HCT116 (cell line): ENCODE data around the gene TPRG1. TPM values are rescaled to one million over a fixed set of nuclear protein-coding genes. Genes with fewer than 3 reads are reported as not detected.

Experiments used
- ATAC-seq: fragments of 200-7000 bp; cut with Tn5 transposase; 2 replicates; pipeline ENCODE4 v1.9.1; 2020; ENCODE audit warnings: mild to moderate bottlenecking, moderate library complexity
- BruUV-seq: library from RNA; stranded (reverse); fragments of 400-500 nt; replicated peaks from 2 replicates; lab custom pipeline; 2021; lab: Mats Ljungman, UMichigan
- CTCF ChIA-PET: fragments of 300-600 bp; sonication (Branson Sonifier 250); formaldehyde crosslinking; loops from one replicate; lab custom pipeline; 2021; ENCODE audit warnings: antibody characterized with exemption; lab: Charles Lee
- POLR2A ChIA-PET: fragments of 300-600, 350-600 bp; sonication (Branson Sonifier 250); formaldehyde crosslinking; loops from one replicate; lab custom pipeline; 2021; ENCODE audit warnings: antibody characterized with exemption; lab: Charles Lee
- RAD21 ChIA-PET, 2 experiments: fragments of 300-600 bp; sonication (Branson Sonifier 250); formaldehyde crosslinking; loops; one replicate each; lab custom pipeline; 2023; ENCODE audit warnings: low total read pairs in 2 of 2; ENCODE audit not compliant: uncharacterized antibody in 2 of 2, unreplicated experiment in 2 of 2, low non-redundant PET in 1 of 2; lab: Charles Lee
- DNase-seq: peaks from one replicate; pipeline ENCODE4 v3.0.0-alpha.2; 2010; ENCODE audit warnings: low read depth, low spot score
- H2AFZ ChIP-seq: fragments of 200-600 bp; shearing (Covaris generic), sonication (generic); 2 replicates; pipeline ENCODE4 v1.6.1; 2017; ENCODE audit warnings: low read depth, mixed run types, mixed read lengths, antibody characterized with exemption, low read length; ENCODE audit not compliant: poor library complexity, severe bottlenecking
- H3K27ac ChIP-seq: 2 replicates; pipeline ENCODE4 v1.5.1; 2012; ENCODE audit warnings: low read depth, low read length
- H3K27me3 ChIP-seq: fragments of 200-600 bp; sonication (generic); 2 replicates; pipeline ENCODE4 v1.6.1; 2016; ENCODE audit warnings: mixed run types, low read length, mixed read lengths; ENCODE audit not compliant: insufficient read depth
- H3K36me3 ChIP-seq, 2 experiments: fragments of 200-500 bp in 1 of 2; fragments of 200-600 bp in 1 of 2; sonication (Bioruptor generic) in 1 of 2; sonication (generic) in 1 of 2; 2 replicates each; pipeline versions ENCODE4 v1.5.1 to v1.6.1; 2014 to 2016; ENCODE audit warnings: low read length in 2 of 2, inconsistent platforms in 1 of 2, mixed read lengths in 1 of 2, mixed run types in 1 of 2; ENCODE audit not compliant: insufficient read depth in 2 of 2, control insufficient read depth in 1 of 2
- H3K4me1 ChIP-seq, 2 experiments: fragments of 200-600 bp in 1 of 2; sonication (generic) in 1 of 2; 2 replicates each; pipeline versions ENCODE4 v1.5.1 to v1.6.1; 2012 to 2017; ENCODE audit warnings: low read length in 2 of 2, inconsistent platforms in 1 of 2, mild to moderate bottlenecking in 1 of 2, mixed read lengths in 1 of 2, mixed run types in 1 of 2, moderate library complexity in 1 of 2; ENCODE audit not compliant: insufficient read depth in 2 of 2, control insufficient read depth in 1 of 2
- H3K4me2 ChIP-seq: fragments of 200-600 bp; sonication (generic); 2 replicates; pipeline ENCODE4 v1.6.1; 2017; ENCODE audit warnings: mixed run types, low read length, mixed read lengths
- H3K4me3 ChIP-seq, 2 experiments: fragments of 200-600 bp in 1 of 2; sonication (generic) in 1 of 2; replicated peaks in 1 of 2; 2 replicates each; pipeline ENCODE4 v1.5.1; 2011 to 2016; ENCODE audit warnings: low read length in 2 of 2, control low read depth in 1 of 2, low read depth in 1 of 2, mild to moderate bottlenecking in 1 of 2, mixed read lengths in 1 of 2, mixed run types in 1 of 2
- H3K79me2 ChIP-seq: fragments of 200-600 bp; sonication (generic); 2 replicates; pipeline ENCODE4 v1.6.1; 2017; ENCODE audit warnings: mild to moderate bottlenecking, mixed run types, low read length, moderate library complexity, mixed read lengths; ENCODE audit not compliant: insufficient read depth
- H3K9ac ChIP-seq: fragments of 200-600 bp; sonication (generic); 2 replicates; pipeline ENCODE4 v1.6.1; 2016; ENCODE audit warnings: low read length, mixed read lengths
- H3K9me2 ChIP-seq: fragments of 200-600 bp; sonication (generic), shearing (Covaris generic); 2 replicates; pipeline ENCODE4 v1.6.1; 2017; ENCODE audit warnings: mixed run types, mild to moderate bottlenecking, moderate library complexity; ENCODE audit not compliant: insufficient read depth
- H3K9me3 ChIP-seq, 2 experiments: fragments of 200-500 bp in 1 of 2; fragments of 200-600 bp in 1 of 2; sonication (Bioruptor generic) in 1 of 2; sonication (generic) in 1 of 2; 2 replicates each; pipeline ENCODE4 v1.6.1; 2014 to 2017; ENCODE audit warnings: low read length in 2 of 2, mixed read lengths in 2 of 2, inconsistent platforms in 1 of 2, low read depth in 1 of 2, mild to moderate bottlenecking in 1 of 2, mixed run types in 1 of 2, moderate library complexity in 1 of 2; ENCODE audit not compliant: control insufficient read depth in 1 of 2, insufficient read depth in 1 of 2
- H4K20me1 ChIP-seq: fragments of 200-600 bp; sonication (generic), shearing (Covaris generic); 2 replicates; pipeline ENCODE4 v1.6.1; 2017; ENCODE audit warnings: mixed run types, mild to moderate bottlenecking, moderate library complexity; ENCODE audit not compliant: insufficient read depth
- ATF3 ChIP-seq: IDR thresholded peaks from 2 replicates; pipeline ENCODE4 v1.6.1; 2012
- CBX3 ChIP-seq: IDR thresholded peaks from 2 replicates; pipeline ENCODE4 v1.6.1; 2012; ENCODE audit warnings: low read depth
- EGR1 ChIP-seq: IDR thresholded peaks from 2 replicates; pipeline ENCODE4 v1.6.1; 2012; ENCODE audit warnings: low read depth
- ELF1 ChIP-seq: IDR thresholded peaks from 2 replicates; pipeline ENCODE4 v1.6.1; 2012; ENCODE audit warnings: low read depth, borderline replicate concordance
- EZH2phosphoT487 ChIP-seq: fragments of 200-600 bp; IDR thresholded peaks from 2 replicates; pipeline ENCODE4 v1.6.1; 2018; ENCODE audit warnings: antibody characterized with exemption, borderline replicate concordance
- FOSL1 ChIP-seq: IDR thresholded peaks from 2 replicates; pipeline ENCODE4 v1.6.1; 2012; ENCODE audit warnings: low read depth
- JUND ChIP-seq: IDR thresholded peaks from 2 replicates; pipeline ENCODE4 v1.6.1; 2012
- MAX ChIP-seq: IDR thresholded peaks from 2 replicates; pipeline ENCODE4 v1.6.1; 2012
- POLR2A ChIP-seq: IDR thresholded peaks from 2 replicates; pipeline ENCODE4 v1.7.0; 2011; ENCODE audit warnings: borderline replicate concordance; ENCODE audit not compliant: insufficient read depth, insufficient read length; ENCODE audit errors: extremely low read depth
- POLR2AphosphoS5 ChIP-seq: IDR thresholded peaks from 2 replicates; pipeline ENCODE4 v1.6.1; 2011; ENCODE audit warnings: mild to moderate bottlenecking, low read depth, low read length, moderate library complexity
- RAD21 ChIP-seq: IDR thresholded peaks from 2 replicates; pipeline ENCODE4 v1.6.1; 2012; ENCODE audit warnings: low read depth, mild to moderate bottlenecking
- SP1 ChIP-seq: IDR thresholded peaks from 2 replicates; pipeline ENCODE4 v1.6.1; 2012; ENCODE audit warnings: low read depth
- TCF7L2 ChIP-seq: IDR thresholded peaks from 2 replicates; pipeline ENCODE4 v1.7.0; 2011; ENCODE audit warnings: borderline replicate concordance, inconsistent platforms; ENCODE audit not compliant: insufficient read depth, insufficient read length; ENCODE audit errors: extremely low read depth
- ZNF274 ChIP-seq: fragments of 200-500 bp; sonication (Bioruptor generic); IDR thresholded peaks from 2 replicates; pipeline ENCODE4 v1.6.1; 2014; ENCODE audit warnings: mild to moderate bottlenecking, low read depth, low read length, inconsistent platforms
- intact Hi-C: fragments of 100-400 bp; cut with micrococcal nuclease; formaldehyde crosslinking; loops from 2 replicates; pipeline ENCODE4 v1.10.0; 2022
- total RNA-seq: library from RNA; stranded (reverse); gene quantifications from one replicate; pipeline ENCODE4 v1.2.1, GENCODE V29; 2021; ENCODE audit not compliant: unreplicated experiment

The TPRG1 gene
- total RNA-seq, 1 experiment from 2014 or later = 2.8 TPM

GRCh38 chr3:189237526-189237925 is 65.8 kb downstream of the TPRG1 start:
- no peaks in the 10 kb centered on the region for H3K79me2 ChIP-seq
- no peaks in the 10 kb centered on the region for H3K36me3 ChIP-seq
- ATAC-seq = no peak
- H4K20me1 ChIP-seq = no peaks in the 10 kb centered on the region
- no peak overlapping the region for H3K4me3 ChIP-seq
- POLR2A ChIA-PET = no interaction called here
- TF ChIP-seq ZNF274 = no peak
- TF ChIP-seq POLR2A = no peak
- TF ChIP-seq MAX = no peak
- no peak for TF ChIP-seq JUND
- no peak for TF ChIP-seq EZH2phosphoT487
- TF ChIP-seq, all 23 proteins: peak for 0
- H3K27me3 ChIP-seq = no peaks in the 10 kb centered on the region
- no peak overlapping the region for H3K4me2 ChIP-seq
- ChIA-PET CTCF (interaction anchor here (1.2 kb wide), 1 partner anchor 31 kb away, joined by 3 read pairs; no protein-coding TSS in a partner anchor), RAD21 (no interaction called here)
- H3K9ac ChIP-seq = no peak overlapping the region
- no peaks in the 10 kb centered on the region for H3K9me2 ChIP-seq
- no peak overlapping the region for H2AFZ ChIP-seq
- no peaks in the 10 kb centered on the region for H3K9me3 ChIP-seq
- intact Hi-C loops = no loop called here
- no peak overlapping the region for H3K27ac ChIP-seq
- H3K4me1 ChIP-seq = no peaks in the 10 kb centered on the region
- DNase-seq = no peak
- BruUV-seq = no TSS peak

GRCh38 chr3:189238071-189238470 is 66.3 kb downstream of the TPRG1 start:
- ChIA-PET POLR2A (no interaction called here), CTCF (interaction anchor here (1.2 kb wide), 1 partner anchor 30 kb away, joined by 3 read pairs; no protein-coding TSS in a partner anchor), RAD21 (no interaction called here)
- H3K27ac ChIP-seq = no peak overlapping the region
- BruUV-seq = no TSS peak
- no peaks in the 10 kb centered on the region for H3K4me1 ChIP-seq
- no peaks in the 10 kb centered on the region for H4K20me1 ChIP-seq
- no peak overlapping the region for H3K4me2 ChIP-seq
- intact Hi-C loops = no loop called here
- H3K9me3 ChIP-seq = no peaks in the 10 kb centered on the region
- no peak overlapping the region for H3K9ac ChIP-seq
- H3K36me3 ChIP-seq = no peaks in the 10 kb centered on the region
- no peaks in the 10 kb centered on the region for H3K27me3 ChIP-seq
- no peaks in the 10 kb centered on the region for H3K79me2 ChIP-seq
- no peak for TF ChIP-seq RAD21
- no peak for TF ChIP-seq FOSL1
- no peak for TF ChIP-seq POLR2AphosphoS5
- TF ChIP-seq ATF3 = no peak
- no peak for TF ChIP-seq CBX3
- TF ChIP-seq MAX = no peak
- no peak for TF ChIP-seq ZNF274
- no peak for TF ChIP-seq ELF1
- TF ChIP-seq EGR1 = no peak
- TF ChIP-seq SP1 = no peak
- TF ChIP-seq TCF7L2 = no peak
- H3K9me2 ChIP-seq = no peaks in the 10 kb centered on the region
- no peak overlapping the region for H2AFZ ChIP-seq
- DNase-seq (no peak), ATAC-seq (no peak)
- H3K4me3 ChIP-seq = no peak overlapping the region
